ENCODE results near the gene LY6G5C. TPM values are rescaled to one million over a fixed set of nuclear protein-coding genes. Genes with fewer than 3 reads are reported as not detected.
A peak's percentile ranks its signal among the peaks of the same experiment; 100 is the strongest.

The LY6G5C gene
- total and polyA plus RNA-seq, 9 of the 15 experiments (the other 6 are each of a cell fraction or from before 2014, with no cell fraction given): 0.10 to 0.67 (median 0.46) TPM; not detected in 4

DNA sequence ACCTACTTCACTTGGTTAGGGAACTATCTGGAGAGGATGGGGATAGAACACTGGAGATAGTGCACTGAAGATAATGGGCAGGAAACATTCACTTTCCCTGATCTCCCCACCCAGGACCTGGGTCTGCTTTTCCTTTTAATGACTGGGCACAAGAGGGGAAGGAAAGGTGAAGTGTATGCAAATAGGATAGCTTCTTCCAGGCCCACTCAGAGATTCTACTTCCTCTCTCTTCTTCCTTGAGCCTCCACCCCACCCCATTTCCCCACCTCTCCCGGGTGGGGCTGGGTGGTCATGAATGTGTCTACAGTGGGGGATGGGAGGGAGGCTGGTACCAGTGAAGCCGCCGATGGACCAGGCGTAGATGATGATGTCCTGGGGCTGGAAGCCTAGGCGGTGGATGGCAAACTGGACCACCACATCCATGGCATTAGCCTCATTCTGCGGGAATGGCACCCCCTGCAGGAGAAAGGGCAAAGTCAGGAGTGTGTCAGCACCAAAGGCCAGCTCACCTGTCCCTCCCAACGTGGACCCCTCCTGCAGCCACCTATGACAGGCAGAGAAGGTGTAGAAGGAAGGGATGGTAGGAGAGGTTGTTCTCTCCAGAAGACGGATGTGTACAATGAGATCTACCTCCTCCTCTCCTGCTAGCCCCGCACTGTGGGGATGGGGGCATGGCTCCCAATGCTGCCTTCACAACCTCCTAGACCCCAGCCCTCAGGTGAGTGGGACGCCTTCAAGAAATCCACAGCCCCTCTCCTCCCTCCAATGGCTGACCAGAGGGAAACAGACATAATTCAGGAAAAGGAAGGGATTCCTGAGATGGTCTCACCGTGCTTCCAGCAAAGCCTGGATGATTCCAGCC is 8.6 kb upstream of the LY6G5C start (continued):
- TF ChIP-seq, protein P1, sequence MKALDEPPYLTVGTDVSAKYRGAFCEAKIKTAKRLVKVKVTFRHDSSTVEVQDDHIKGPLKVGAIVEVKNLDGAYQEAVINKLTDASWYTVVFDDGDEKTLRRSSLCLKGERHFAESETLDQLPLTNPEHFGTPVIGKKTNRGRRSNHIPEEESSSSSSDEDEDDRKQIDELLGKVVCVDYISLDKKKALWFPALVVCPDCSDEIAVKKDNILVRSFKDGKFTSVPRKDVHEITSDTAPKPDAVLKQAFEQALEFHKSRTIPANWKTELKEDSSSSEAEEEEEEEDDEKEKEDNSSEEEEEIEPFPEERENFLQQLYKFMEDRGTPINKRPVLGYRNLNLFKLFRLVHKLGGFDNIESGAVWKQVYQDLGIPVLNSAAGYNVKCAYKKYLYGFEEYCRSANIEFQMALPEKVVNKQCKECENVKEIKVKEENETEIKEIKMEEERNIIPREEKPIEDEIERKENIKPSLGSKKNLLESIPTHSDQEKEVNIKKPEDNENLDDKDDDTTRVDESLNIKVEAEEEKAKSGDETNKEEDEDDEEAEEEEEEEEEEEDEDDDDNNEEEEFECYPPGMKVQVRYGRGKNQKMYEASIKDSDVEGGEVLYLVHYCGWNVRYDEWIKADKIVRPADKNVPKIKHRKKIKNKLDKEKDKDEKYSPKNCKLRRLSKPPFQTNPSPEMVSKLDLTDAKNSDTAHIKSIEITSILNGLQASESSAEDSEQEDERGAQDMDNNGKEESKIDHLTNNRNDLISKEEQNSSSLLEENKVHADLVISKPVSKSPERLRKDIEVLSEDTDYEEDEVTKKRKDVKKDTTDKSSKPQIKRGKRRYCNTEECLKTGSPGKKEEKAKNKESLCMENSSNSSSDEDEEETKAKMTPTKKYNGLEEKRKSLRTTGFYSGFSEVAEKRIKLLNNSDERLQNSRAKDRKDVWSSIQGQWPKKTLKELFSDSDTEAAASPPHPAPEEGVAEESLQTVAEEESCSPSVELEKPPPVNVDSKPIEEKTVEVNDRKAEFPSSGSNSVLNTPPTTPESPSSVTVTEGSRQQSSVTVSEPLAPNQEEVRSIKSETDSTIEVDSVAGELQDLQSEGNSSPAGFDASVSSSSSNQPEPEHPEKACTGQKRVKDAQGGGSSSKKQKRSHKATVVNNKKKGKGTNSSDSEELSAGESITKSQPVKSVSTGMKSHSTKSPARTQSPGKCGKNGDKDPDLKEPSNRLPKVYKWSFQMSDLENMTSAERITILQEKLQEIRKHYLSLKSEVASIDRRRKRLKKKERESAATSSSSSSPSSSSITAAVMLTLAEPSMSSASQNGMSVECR (CRISPR knock-in tag; IDR thresholded peaks at IDR 0.05): 0 out of 2 replicates have a peak, but pooled peaks have one; percentile 48
- TF ChIP-seq ATF7 (IDR thresholded peaks at IDR 0.05) (no peak), C11orf30 (IDR thresholded peaks at IDR 0.05; ENCODE audit: low read depth) (no peak), RBFOX2 (IDR thresholded peaks at IDR 0.05; ENCODE audit: low read depth, low read length) (peak; percentile 41; the same call in 1 of the 2 replicates), NR4A1 (CRISPR knock-in tag; IDR thresholded peaks at IDR 0.05) (no peak), NR4A1 (tag; IDR thresholded peaks at IDR 0.05) (no peak), ZFP91 (CRISPR knock-in tag; IDR thresholded peaks at IDR 0.05) (0 out of 2 replicates have a peak, but pooled peaks have one; percentile 22), FIP1L1 (IDR thresholded peaks at IDR 0.05; ENCODE audit: low read depth, low read length, poor library complexity, severe bottlenecking) (no peak), RAD21 (CRISPR knock-in tag; conservative IDR thresholded peaks at IDR 0.05 in 1 of 2, IDR thresholded peaks at IDR 0.05 in 1 of 2) (peak in 1 of 2 experiments; percentile 45; a peak in 2 of 4 replicates), ETV1 (tag; conservative IDR thresholded peaks at IDR 0.05; ENCODE audit: low read depth) (no peak), SP1 (CRISPR knock-in tag; IDR thresholded peaks at IDR 0.05) (no peak), GTF2A2 (tag; IDR thresholded peaks at IDR 0.05) (no peak), CCAR2 (IDR thresholded peaks at IDR 0.05; ENCODE audit: low read depth, low read length) (no peak)
- TF ChIP-seq, protein P2, sequence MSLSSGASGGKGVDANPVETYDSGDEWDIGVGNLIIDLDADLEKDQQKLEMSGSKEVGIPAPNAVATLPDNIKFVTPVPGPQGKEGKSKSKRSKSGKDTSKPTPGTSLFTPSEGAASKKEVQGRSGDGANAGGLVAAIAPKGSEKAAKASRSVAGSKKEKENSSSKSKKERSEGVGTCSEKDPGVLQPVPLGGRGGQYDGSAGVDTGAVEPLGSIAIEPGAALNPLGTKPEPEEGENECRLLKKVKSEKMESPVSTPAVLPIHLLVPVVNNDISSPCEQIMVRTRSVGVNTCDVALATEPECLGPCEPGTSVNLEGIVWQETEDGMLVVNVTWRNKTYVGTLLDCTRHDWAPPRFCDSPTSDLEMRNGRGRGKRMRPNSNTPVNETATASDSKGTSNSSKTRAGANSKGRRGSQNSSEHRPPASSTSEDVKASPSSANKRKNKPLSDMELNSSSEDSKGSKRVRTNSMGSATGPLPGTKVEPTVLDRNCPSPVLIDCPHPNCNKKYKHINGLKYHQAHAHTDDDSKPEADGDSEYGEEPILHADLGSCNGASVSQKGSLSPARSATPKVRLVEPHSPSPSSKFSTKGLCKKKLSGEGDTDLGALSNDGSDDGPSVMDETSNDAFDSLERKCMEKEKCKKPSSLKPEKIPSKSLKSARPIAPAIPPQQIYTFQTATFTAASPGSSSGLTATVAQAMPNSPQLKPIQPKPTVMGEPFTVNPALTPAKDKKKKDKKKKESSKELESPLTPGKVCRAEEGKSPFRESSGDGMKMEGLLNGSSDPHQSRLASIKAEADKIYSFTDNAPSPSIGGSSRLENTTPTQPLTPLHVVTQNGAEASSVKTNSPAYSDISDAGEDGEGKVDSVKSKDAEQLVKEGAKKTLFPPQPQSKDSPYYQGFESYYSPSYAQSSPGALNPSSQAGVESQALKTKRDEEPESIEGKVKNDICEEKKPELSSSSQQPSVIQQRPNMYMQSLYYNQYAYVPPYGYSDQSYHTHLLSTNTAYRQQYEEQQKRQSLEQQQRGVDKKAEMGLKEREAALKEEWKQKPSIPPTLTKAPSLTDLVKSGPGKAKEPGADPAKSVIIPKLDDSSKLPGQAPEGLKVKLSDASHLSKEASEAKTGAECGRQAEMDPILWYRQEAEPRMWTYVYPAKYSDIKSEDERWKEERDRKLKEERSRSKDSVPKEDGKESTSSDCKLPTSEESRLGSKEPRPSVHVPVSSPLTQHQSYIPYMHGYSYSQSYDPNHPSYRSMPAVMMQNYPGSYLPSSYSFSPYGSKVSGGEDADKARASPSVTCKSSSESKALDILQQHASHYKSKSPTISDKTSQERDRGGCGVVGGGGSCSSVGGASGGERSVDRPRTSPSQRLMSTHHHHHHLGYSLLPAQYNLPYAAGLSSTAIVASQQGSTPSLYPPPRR (CRISPR knock-in tag; IDR thresholded peaks at IDR 0.05; ENCODE audit: borderline replicate concordance): 0 out of 2 replicates have a peak, but pooled peaks have one; percentile 56
